Hepatocyte (in vitro differentiated cells): ENCODE results near the gene ACSBG1. TPM values are rescaled to one million over a fixed set of nuclear protein-coding genes. Genes with fewer than 3 reads are reported as not detected.

ENCODE experiments used
- DNase-seq: peaks from one replicate; pipeline ENCODE4 v3.0.0-alpha.2; 2016; ENCODE audit warnings: low spot score
- H2AFZ ChIP-seq: fragments of 200-600 bp; sonication (generic); 2 replicates; pipeline ENCODE4 v1.6.0; 2016; ENCODE audit warnings: antibody characterized with exemption, mild to moderate bottlenecking
- H3K27ac ChIP-seq: fragments of 200-600 bp; sonication (generic); 2 replicates; pipeline ENCODE4 v1.5.1; 2016; ENCODE audit warnings: mild to moderate bottlenecking
- H3K27me3 ChIP-seq: fragments of 200-600 bp; sonication (generic); 2 replicates; pipeline ENCODE4 v1.6.1; 2016
- H3K36me3 ChIP-seq: fragments of 200-600 bp; sonication (generic); replicated peaks from 2 replicates; pipeline ENCODE4 v1.5.1; 2016; ENCODE audit warnings: low read depth; ENCODE audit not compliant: insufficient read depth
- H3K4me1 ChIP-seq: fragments of 200-600 bp; sonication (generic); 2 replicates; pipeline ENCODE4 v1.5.1; 2016; ENCODE audit warnings: mild to moderate bottlenecking, moderate library complexity; ENCODE audit not compliant: insufficient read depth
- H3K4me2 ChIP-seq: fragments of 200-600 bp; sonication (generic); 2 replicates; pipeline ENCODE4 v1.6.0; 2016
- H3K4me3 ChIP-seq: fragments of 200-600 bp; sonication (generic); 2 replicates; pipeline ENCODE4 v1.5.1; 2016; ENCODE audit warnings: mild to moderate bottlenecking
- H3K79me2 ChIP-seq: fragments of 200-600 bp; sonication (generic); 2 replicates; pipeline ENCODE4 v1.6.0; 2017; ENCODE audit warnings: mild to moderate bottlenecking
- H3K9me2 ChIP-seq: fragments of 200-600 bp; sonication (generic); replicated peaks from 2 replicates; pipeline ENCODE4 v1.6.0; 2017; ENCODE audit warnings: mild to moderate bottlenecking; ENCODE audit not compliant: insufficient read depth
- H3K9me3 ChIP-seq: fragments of 200-600 bp; sonication (generic); 2 replicates; pipeline ENCODE4 v1.5.1; 2016; ENCODE audit warnings: low read depth, mild to moderate bottlenecking
- H4K20me1 ChIP-seq: fragments of 200-600 bp; sonication (generic); 2 replicates; pipeline ENCODE4 v1.6.0; 2016; ENCODE audit warnings: mild to moderate bottlenecking; ENCODE audit not compliant: insufficient read depth, poor library complexity, severe bottlenecking
- EZH2 ChIP-seq: fragments of 200-600 bp; sonication (generic); IDR thresholded peaks from 2 replicates; pipeline ENCODE4 v1.6.1; 2016; ENCODE audit warnings: antibody characterized with exemption, mild to moderate bottlenecking, borderline replicate concordance
- EZH2phosphoT487 ChIP-seq: fragments of 200-600 bp; sonication (generic); IDR thresholded peaks from one replicate; pipeline ENCODE4 v1.6.1; 2018; ENCODE audit warnings: antibody characterized with exemption, mild to moderate bottlenecking, low read depth, moderate library complexity; ENCODE audit not compliant: unreplicated experiment, severe bottlenecking
- WGBS: methylation state at CpG from one replicate; pipeline ENCODE4 v1.1.6; 2016; ENCODE audit warnings: low lambda C conversion rate; ENCODE audit errors: missing lambda C conversion rate; 5-methylcytosine and 5-hydroxymethylcytosine counted together
- polyA plus RNA-seq: library from polyadenylated mRNA; unstranded; fragments of >200 nt; fragmentation: Nextera tagmentation; extraction: Ambion mirVana; gene quantifications from 2 replicates; pipeline ENCODE4 v1.2.1, GENCODE V29; 2016
- total RNA-seq: library from RNA; depleted of rRNA; stranded (reverse); fragments of >200 nt; gene quantifications from 2 replicates; pipeline ENCODE4 v1.2.3, GENCODE V29; 2014
- TF ChIP-seq, protein P1 (sequence below): fragments of 200-600 bp; sonication (generic); IDR thresholded peaks from 2 replicates; pipeline ENCODE4 v1.5.1; 2016; ENCODE audit warnings: antibody characterized with exemption, mild to moderate bottlenecking; ENCODE audit not compliant: poor library complexity

ACSBG1 gene, protein sequence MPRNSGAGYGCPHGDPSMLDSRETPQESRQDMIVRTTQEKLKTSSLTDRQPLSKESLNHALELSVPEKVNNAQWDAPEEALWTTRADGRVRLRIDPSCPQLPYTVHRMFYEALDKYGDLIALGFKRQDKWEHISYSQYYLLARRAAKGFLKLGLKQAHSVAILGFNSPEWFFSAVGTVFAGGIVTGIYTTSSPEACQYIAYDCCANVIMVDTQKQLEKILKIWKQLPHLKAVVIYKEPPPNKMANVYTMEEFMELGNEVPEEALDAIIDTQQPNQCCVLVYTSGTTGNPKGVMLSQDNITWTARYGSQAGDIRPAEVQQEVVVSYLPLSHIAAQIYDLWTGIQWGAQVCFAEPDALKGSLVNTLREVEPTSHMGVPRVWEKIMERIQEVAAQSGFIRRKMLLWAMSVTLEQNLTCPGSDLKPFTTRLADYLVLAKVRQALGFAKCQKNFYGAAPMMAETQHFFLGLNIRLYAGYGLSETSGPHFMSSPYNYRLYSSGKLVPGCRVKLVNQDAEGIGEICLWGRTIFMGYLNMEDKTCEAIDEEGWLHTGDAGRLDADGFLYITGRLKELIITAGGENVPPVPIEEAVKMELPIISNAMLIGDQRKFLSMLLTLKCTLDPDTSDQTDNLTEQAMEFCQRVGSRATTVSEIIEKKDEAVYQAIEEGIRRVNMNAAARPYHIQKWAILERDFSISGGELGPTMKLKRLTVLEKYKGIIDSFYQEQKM
- total RNA-seq (0.08 and 0.93 TPM in 2 replicates), polyA plus RNA-seq (0.10 and 0.47 TPM in 2 replicates)

DNA sequence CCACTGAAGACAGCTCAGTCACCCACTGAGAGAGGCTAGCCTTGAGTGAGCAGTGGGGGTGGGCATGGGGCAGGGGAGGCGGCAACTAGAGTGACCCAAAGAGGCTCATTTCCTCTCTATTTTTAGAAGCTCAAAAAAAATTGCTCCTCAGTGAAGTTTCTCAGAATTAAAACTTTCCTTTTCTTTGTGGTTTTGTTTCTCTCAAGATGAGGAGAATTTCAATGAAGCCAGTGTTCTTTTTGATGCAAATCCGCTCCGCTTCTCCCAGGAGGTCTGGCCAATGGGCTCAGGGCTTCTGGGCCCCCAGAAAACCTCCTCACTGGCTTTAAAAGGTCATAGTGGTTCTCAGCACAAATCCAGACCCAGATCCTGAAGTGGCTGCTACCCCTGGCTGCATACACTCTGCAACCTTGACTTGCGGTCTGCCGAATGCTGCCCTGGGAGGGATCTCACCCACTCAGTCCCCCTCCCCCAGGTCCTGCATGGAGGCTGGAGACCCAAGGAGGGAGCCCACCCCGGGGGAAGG lies at the start of gene ACSBG1:
Gene ACSBG1, minus strand, starts transcription at position 51 of the 526 bp plus-strand sequence. CDS start 64 bp downstream, outside the sequence.
- Histone ChIP-seq H2AFZ (no peak within 1 kb of the TSS), H3K9me3 (no peaks in the 10 kb centered on the region), H3K9me2 (no peaks in the 10 kb centered on the region), H4K20me1 (no peaks in the 10 kb centered on the region), H3K36me3 (no peaks in the 10 kb centered on the region), H3K4me3 (no peak within 1 kb of the TSS), H3K4me1 (no peaks in the 10 kb centered on the region), H3K27me3 (no peaks in the 10 kb centered on the region), H3K4me2 (no peak within 1 kb of the TSS), H3K79me2 (no peaks in the 10 kb centered on the region), H3K27ac (no peak within 1 kb of the TSS)
- 70% methylated on average over 6 of the region's 6 CpGs for WGBS
- DNase-seq, result no peak
- TF ChIP-seq EZH2, result no peak
- no peak for TF ChIP-seq EZH2phosphoT487
- TF ChIP-seq, protein P1, sequence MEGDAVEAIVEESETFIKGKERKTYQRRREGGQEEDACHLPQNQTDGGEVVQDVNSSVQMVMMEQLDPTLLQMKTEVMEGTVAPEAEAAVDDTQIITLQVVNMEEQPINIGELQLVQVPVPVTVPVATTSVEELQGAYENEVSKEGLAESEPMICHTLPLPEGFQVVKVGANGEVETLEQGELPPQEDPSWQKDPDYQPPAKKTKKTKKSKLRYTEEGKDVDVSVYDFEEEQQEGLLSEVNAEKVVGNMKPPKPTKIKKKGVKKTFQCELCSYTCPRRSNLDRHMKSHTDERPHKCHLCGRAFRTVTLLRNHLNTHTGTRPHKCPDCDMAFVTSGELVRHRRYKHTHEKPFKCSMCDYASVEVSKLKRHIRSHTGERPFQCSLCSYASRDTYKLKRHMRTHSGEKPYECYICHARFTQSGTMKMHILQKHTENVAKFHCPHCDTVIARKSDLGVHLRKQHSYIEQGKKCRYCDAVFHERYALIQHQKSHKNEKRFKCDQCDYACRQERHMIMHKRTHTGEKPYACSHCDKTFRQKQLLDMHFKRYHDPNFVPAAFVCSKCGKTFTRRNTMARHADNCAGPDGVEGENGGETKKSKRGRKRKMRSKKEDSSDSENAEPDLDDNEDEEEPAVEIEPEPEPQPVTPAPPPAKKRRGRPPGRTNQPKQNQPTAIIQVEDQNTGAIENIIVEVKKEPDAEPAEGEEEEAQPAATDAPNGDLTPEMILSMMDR, result no peak

DNA sequence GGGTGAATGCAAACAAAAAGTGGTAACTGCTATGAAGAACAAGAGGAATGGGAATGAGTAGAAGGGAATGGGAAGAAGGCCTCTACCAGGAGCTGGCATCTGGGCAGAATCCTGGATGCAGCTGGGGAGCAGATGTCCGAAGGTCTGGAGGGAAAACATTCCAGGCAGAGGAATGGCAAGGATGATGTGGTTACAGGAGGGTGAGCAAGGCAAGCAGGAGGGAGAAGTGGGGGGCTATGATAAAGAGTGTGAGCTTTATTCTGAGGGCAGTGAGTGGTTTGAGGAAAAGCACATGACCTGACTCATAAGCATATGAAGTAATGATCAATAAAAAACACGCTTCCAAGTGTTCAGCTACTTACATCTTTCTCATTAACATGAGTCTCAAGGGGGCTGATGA lies 48.0 kb upstream of the ACSBG1 start:
- Histone ChIP-seq H2AFZ (no peak overlapping the region), H3K36me3 (no peaks in the 10 kb centered on the region), H3K9me3 (no peaks in the 10 kb centered on the region), H4K20me1 (no peaks in the 10 kb centered on the region), H3K27ac (no peak overlapping the region), H3K27me3 (no peaks in the 10 kb centered on the region), H3K9me2 (no peaks in the 10 kb centered on the region), H3K4me3 (no peak overlapping the region), H3K4me2 (no peak overlapping the region), H3K79me2 (no peaks in the 10 kb centered on the region), H3K4me1 (no peaks in the 10 kb centered on the region)
- no peak for DNase-seq
- TF ChIP-seq, protein P1, result no peak
- TF ChIP-seq EZH2phosphoT487 (no peak), EZH2 (no peak)
- WGBS, result 100% methylated on average over 2 of the region's 2 CpGs

DNA sequence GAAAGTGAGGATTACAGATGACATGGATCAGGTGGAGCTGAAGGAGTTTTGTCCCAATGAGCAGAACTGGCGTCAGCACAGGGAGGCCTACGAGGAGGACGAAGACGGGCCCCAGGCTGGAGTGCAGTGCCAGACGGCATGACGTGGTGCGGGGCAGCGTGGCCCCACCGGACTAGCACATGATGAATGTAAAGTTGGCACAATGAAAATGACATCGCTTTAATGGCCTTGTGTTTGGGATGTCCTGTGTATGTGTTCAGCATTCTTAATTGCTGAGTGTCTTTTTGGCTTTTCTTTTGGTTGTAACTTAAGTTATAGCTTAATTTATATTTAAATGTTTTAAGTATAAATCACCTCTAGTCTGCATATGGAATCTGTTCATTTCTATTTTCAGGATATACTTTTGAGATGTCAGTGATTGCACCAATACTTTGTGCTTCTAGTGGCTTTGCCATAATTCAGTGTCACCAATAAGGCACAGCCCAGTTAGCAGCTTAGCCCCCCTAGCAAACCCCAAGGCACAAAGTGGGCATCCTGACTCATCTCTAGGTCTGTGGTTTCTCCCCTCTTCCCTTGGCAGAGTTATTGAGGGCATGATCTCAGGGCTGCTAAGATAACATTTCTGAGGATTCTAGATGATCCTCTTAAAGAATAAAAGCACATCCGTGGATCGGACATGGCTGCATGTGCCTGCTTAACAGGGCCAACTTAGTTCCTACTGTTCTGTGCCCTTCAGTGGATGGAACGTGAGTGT lies 46.1 kb upstream of the ACSBG1 start:
- 96% methylated on average over 13 of the region's 13 CpGs for WGBS
- no peak overlapping the region for H3K27ac ChIP-seq
- H3K79me2 ChIP-seq, result no peaks in the 10 kb centered on the region
- H2AFZ ChIP-seq, result no peak overlapping the region
- no peaks in the 10 kb centered on the region for H3K36me3 ChIP-seq
- no peaks in the 10 kb centered on the region for H3K9me3 ChIP-seq
- TF ChIP-seq, protein P1, result no peak
- TF ChIP-seq EZH2phosphoT487 (no peak), EZH2 (no peak)
- no peak overlapping the region for H3K4me2 ChIP-seq
- no peaks in the 10 kb centered on the region for H3K27me3 ChIP-seq
- no peak overlapping the region for H3K4me3 ChIP-seq
- no peaks in the 10 kb centered on the region for H4K20me1 ChIP-seq
- no peaks in the 10 kb centered on the region for H3K4me1 ChIP-seq
- no peaks in the 10 kb centered on the region for H3K9me2 ChIP-seq
- no peak for DNase-seq
